HepG2 (cell line): ENCODE data around the gene MICB. TPM values are rescaled to one million over a fixed set of nuclear protein-coding genes. Genes with fewer than 3 reads are reported as not detected.

Source experiments
- ARID5B ChIP-seq: IDR thresholded peaks from 2 replicates; pipeline ENCODE4 v1.4.0; 2020; ENCODE audit warnings: mild to moderate bottlenecking, missing genetic modification reagents
- ARNTL ChIP-seq: sonication (generic); formaldehyde crosslinking; IDR thresholded peaks from 2 replicates; pipeline ENCODE4 v1.4.0; 2020; ENCODE audit warnings: mild to moderate bottlenecking, missing genetic modification reagents
- BRCA1 ChIP-seq: sonication (generic); formaldehyde crosslinking; IDR thresholded peaks from 2 replicates; pipeline ENCODE4 v1.4.0; 2020; ENCODE audit warnings: missing genetic modification reagents
- MTA1 ChIP-seq: sonication (generic); formaldehyde crosslinking; IDR thresholded peaks from 2 replicates; pipeline ENCODE4 v1.4.0; 2020; ENCODE audit warnings: missing genetic modification reagents, mild to moderate bottlenecking, borderline replicate concordance
- NFKBIZ ChIP-seq: IDR thresholded peaks from 2 replicates; pipeline ENCODE4 v1.6.1; 2018; ENCODE audit warnings: missing genetic modification reagents, missing compliant biosample characterization
- PHF5A ChIP-seq: IDR thresholded peaks from one replicate; pipeline ENCODE4 v1.6.1; 2018; ENCODE audit warnings: low read depth, missing genetic modification reagents; ENCODE audit not compliant: unreplicated experiment
- POLR2A ChIP-seq, 2 experiments: IDR thresholded peaks; 2 replicates each; pipeline ENCODE4 v1.6.1; 2011; ENCODE audit warnings: low read depth in 2 of 2, low read length in 2 of 2, mild to moderate bottlenecking in 1 of 2, moderate library complexity in 1 of 2; ENCODE audit not compliant: insufficient read depth in 1 of 2
- RFXAP ChIP-seq: sonication (generic); formaldehyde crosslinking; IDR thresholded peaks from 2 replicates; pipeline ENCODE4 v1.4.0; 2020; ENCODE audit warnings: missing genetic modification reagents, borderline replicate concordance
- TEAD2 ChIP-seq: sonication (generic); formaldehyde crosslinking; IDR thresholded peaks from 2 replicates; pipeline ENCODE4 v1.9.0; 2021; ENCODE audit warnings: missing genetic modification reagents
- ZBTB33 ChIP-seq: sonication (generic); formaldehyde crosslinking; IDR thresholded peaks from 2 replicates; pipeline ENCODE4 v1.4.0; 2020; ENCODE audit warnings: missing genetic modification reagents
- ZBTB39 ChIP-seq: sonication (generic); formaldehyde crosslinking; IDR thresholded peaks from 2 replicates; pipeline ENCODE4 v1.5.0; 2020; ENCODE audit warnings: missing genetic modification reagents
- ZMAT3 ChIP-seq: sonication (generic); formaldehyde crosslinking; conservative IDR thresholded peaks from 2 replicates; pipeline ENCODE4 v1.7.0; 2021; ENCODE audit warnings: missing genetic modification reagents
- ZMYM3 ChIP-seq: sonication (generic); formaldehyde crosslinking; IDR thresholded peaks from 2 replicates; pipeline ENCODE4 v1.5.1; 2020; ENCODE audit warnings: mild to moderate bottlenecking, missing genetic modification reagents
- ZNF24 ChIP-seq: fragments of 450-650 bp; IDR thresholded peaks from 2 replicates; pipeline ENCODE4 v1.6.1; 2017; ENCODE audit warnings: antibody characterized with exemption, mild to moderate bottlenecking
- ZNF501 ChIP-seq: sonication (generic); formaldehyde crosslinking; IDR thresholded peaks from 2 replicates; pipeline ENCODE4 v1.5.1; 2020; ENCODE audit warnings: mild to moderate bottlenecking, moderate library complexity, missing genetic modification reagents
- ZNF546 ChIP-seq: sonication (generic); formaldehyde crosslinking; conservative IDR thresholded peaks from 2 replicates; pipeline ENCODE4 v1.8.1; 2023; ENCODE audit warnings: mild to moderate bottlenecking, missing genetic modification reagents
- ZNF775 ChIP-seq: sonication (generic); formaldehyde crosslinking; IDR thresholded peaks from 2 replicates; pipeline ENCODE4 v1.4.0; 2020; ENCODE audit warnings: missing genetic modification reagents, mild to moderate bottlenecking, moderate library complexity, borderline replicate concordance
- ZSCAN9 ChIP-seq: IDR thresholded peaks from 2 replicates; pipeline ENCODE4 v1.6.1; 2016; ENCODE audit warnings: borderline replicate concordance
- polyA plus RNA-seq, 8 experiments: library from polyadenylated mRNA; depleted of rRNA in 3 of 8; stranded (reverse) in 7 of 8; unstranded in 1 of 8; fragments of >200 nt; fragmentation: Illumina TruSeq in 4 of 8; extraction: Trizol in 4 of 8; gene quantifications; 2 replicates each; pipeline versions ENCODE4 v1.2.1 to v1.2.3, GENCODE V29; 2011 to 2016; ENCODE audit warnings: low read depth in 4 of 8, missing spikeins in 1 of 8, mixed read lengths in 1 of 8; ENCODE audit not compliant: insufficient read depth in 1 of 8
- total RNA-seq, 5 experiments: library from RNA; depleted of rRNA; stranded (reverse); fragments of >200 nt; fragmentation: Illumina TruSeq; extraction: Trizol; gene quantifications; 2 replicates each; pipeline ENCODE4 v1.2.3, GENCODE V29; 2016; ENCODE audit warnings: low read depth in 1 of 5
- TF ChIP-seq, protein P1 (sequence below): sonication (generic); formaldehyde crosslinking; IDR thresholded peaks from 2 replicates; pipeline ENCODE4 v1.4.0; 2020; ENCODE audit warnings: mild to moderate bottlenecking, missing genetic modification reagents
- TF ChIP-seq, protein P2 (sequence below): sonication (generic); formaldehyde crosslinking; IDR thresholded peaks from 2 replicates; pipeline ENCODE4 v1.4.0; 2020; ENCODE audit warnings: missing genetic modification reagents
- TF ChIP-seq, protein P3 (sequence below): IDR thresholded peaks from 2 replicates; pipeline ENCODE4 v1.6.1; 2016; ENCODE audit warnings: missing biosample characterization, missing genetic modification reagents, low read depth

MICB gene
- total and polyA plus RNA-seq, 2 of the 13 experiments (the other 11 are each of a cell fraction or from before 2014, with no cell fraction given) = 12.5 to 12.8 TPM

- TF ChIP-seq, protein P1, sequence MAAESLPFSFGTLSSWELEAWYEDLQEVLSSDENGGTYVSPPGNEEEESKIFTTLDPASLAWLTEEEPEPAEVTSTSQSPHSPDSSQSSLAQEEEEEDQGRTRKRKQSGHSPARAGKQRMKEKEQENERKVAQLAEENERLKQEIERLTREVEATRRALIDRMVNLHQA (CRISPR knock-in tag) = no peak
- no peak for TF ChIP-seq BRCA1 (CRISPR knock-in tag)
- TF ChIP-seq NFKBIZ (CRISPR knock-in tag) = 0 out of 2 replicates have a peak, but pooled peaks have one; percentile 40
- no peak for TF ChIP-seq ZBTB33 (CRISPR knock-in tag)
- TF ChIP-seq, protein P2, sequence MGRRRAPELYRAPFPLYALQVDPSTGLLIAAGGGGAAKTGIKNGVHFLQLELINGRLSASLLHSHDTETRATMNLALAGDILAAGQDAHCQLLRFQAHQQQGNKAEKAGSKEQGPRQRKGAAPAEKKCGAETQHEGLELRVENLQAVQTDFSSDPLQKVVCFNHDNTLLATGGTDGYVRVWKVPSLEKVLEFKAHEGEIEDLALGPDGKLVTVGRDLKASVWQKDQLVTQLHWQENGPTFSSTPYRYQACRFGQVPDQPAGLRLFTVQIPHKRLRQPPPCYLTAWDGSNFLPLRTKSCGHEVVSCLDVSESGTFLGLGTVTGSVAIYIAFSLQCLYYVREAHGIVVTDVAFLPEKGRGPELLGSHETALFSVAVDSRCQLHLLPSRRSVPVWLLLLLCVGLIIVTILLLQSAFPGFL = no peak
- peak; percentile 26; the same call in 1 of the 2 replicates for TF ChIP-seq ARID5B
- no peak for TF ChIP-seq ZNF501 (CRISPR knock-in tag)
- no peak for TF ChIP-seq ZNF775 (CRISPR knock-in tag)
- no peak for TF ChIP-seq ZBTB39 (CRISPR knock-in tag)
- TF ChIP-seq MTA1 = 0 out of 2 replicates have a peak, but pooled peaks have one; percentile 31
- peak; percentile 45 for TF ChIP-seq PHF5A (CRISPR knock-in tag)
- TF ChIP-seq ZNF24 = no peak
- TF ChIP-seq RFXAP (CRISPR knock-in tag) = no peak
- no peak for TF ChIP-seq ZSCAN9
- TF ChIP-seq ZMYM3 = 0 out of 2 replicates have a peak, but pooled peaks have one; percentile 42
- no peak for TF ChIP-seq ZNF546 (CRISPR knock-in tag)
- no peak for TF ChIP-seq ARNTL (CRISPR knock-in tag)
- TF ChIP-seq POLR2A (IDR thresholded peaks at IDR 0.05; ENCODE audit: insufficient read depth in 1 of 2, low read depth in 2 of 2, low read length in 2 of 2) = peak in 1 of 2 experiments; percentile 21; a peak in 1 of 4 replicates
- TF ChIP-seq ZMAT3 = no peak
- TF ChIP-seq TEAD2 (CRISPR knock-in tag) = no peak
- TF ChIP-seq, protein P3, sequence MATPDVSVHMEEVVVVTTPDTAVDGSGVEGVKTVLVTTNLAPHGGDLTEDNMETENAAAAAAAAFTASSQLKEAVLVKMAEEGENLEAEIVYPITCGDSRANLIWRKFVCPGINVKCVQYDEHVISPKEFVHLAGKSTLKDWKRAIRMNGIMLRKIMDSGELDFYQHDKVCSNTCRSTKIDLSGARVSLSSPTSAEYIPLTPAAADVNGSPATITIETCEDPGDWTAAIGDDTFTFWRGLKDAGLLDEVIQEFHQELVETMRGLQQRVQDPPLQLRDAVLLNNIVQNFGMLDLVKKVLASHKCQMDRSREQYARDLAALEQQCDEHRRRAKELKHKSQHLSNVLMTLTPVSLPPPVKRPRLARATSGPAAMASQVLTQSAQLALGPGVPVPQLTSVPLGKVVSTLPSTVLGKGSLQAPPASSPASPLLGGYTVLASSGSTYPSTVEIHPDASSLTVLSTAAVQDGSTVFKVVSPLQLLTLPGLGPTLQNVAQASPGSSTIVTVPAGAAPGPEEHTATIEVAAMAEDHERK (CRISPR knock-in tag) = no peak
Observed at GRCh38 chr6:31543639-31544038, 45.7 kb downstream of the MICB start (continued).
